ENCODE results near the gene KRTAP4-7. TPM values are rescaled to one million over a fixed set of nuclear protein-coding genes. Genes with fewer than 3 reads are reported as not detected.
"Not testable (repeated sequence)": the region's sequence is repeated elsewhere in the genome, so short reads cannot be mapped to it uniquely, and the experiment has no call there.

The KRTAP4-7 gene
- total RNA-seq, 2 experiments from 2014 or later = not detected

GRCh38 chr17:41073676-41074075 lies 10.3 kb upstream of the KRTAP4-7 start:
- H4K20me1 ChIP-seq (ENCODE audit: insufficient read depth, low read length) = no peaks in the 10 kb centered on the region
- POLR2A ChIA-PET = no interaction called here
- H3K9me3 ChIP-seq (ENCODE audit: low read length) = no peaks in the 10 kb centered on the region
- no peak for DNase-seq (ENCODE audit: low spot score)
- no peaks in the 10 kb centered on the region for H3K4me1 ChIP-seq (ENCODE audit: insufficient read depth, low read length, poor library complexity, severe bottlenecking)
- H3K27ac ChIP-seq (ENCODE audit: low read depth, low read length, poor library complexity, severe bottlenecking) = no peak overlapping the region
- BruUV-seq (replicated peaks) = no TSS peak
- H3K9me2 ChIP-seq (ENCODE audit: insufficient read depth, low read length) = no peaks in the 10 kb centered on the region
- CTCF ChIA-PET (ENCODE audit: unreplicated experiment) = no interaction called here
- no peaks in the 10 kb centered on the region for H3K79me2 ChIP-seq (ENCODE audit: insufficient read depth, low read depth, low read length)
- no peak for TF ChIP-seq CTCF (conservative IDR thresholded peaks at IDR 0.05; ENCODE audit: low read length)
- no peak for TF ChIP-seq EZH2phosphoT487 (IDR thresholded peaks at IDR 0.05; ENCODE audit: borderline replicate concordance, low read depth, low read length)
- no peak overlapping the region for H3K4me3 ChIP-seq (ENCODE audit: low read depth, low read length, poor library complexity, severe bottlenecking)
- H3K4me2 ChIP-seq (ENCODE audit: low read length) = no peak overlapping the region
- intact Hi-C loops (cut with micrococcal nuclease; ENCODE audit: unreplicated experiment) = no loop called here
- no peaks in the 10 kb centered on the region for H3K36me3 ChIP-seq (ENCODE audit: insufficient read depth, low read length)
- no peak overlapping the region for H2AFZ ChIP-seq (ENCODE audit: low read length)

- no peaks in the 10 kb centered on the region for H3K9me3 ChIP-seq (ENCODE audit: low read length)
- H3K36me3 ChIP-seq (ENCODE audit: insufficient read depth, low read length) = no peaks in the 10 kb centered on the region
- H3K4me2 ChIP-seq (ENCODE audit: low read length) = no peak overlapping the region
- H4K20me1 ChIP-seq (ENCODE audit: insufficient read depth, low read length) = no peaks in the 10 kb centered on the region
- H3K79me2 ChIP-seq (ENCODE audit: insufficient read depth, low read depth, low read length) = no peaks in the 10 kb centered on the region
- no peaks in the 10 kb centered on the region for H3K4me1 ChIP-seq (ENCODE audit: insufficient read depth, low read length, poor library complexity, severe bottlenecking)
- ChIA-PET CTCF (ENCODE audit: unreplicated experiment) (no interaction called here), POLR2A (no interaction called here)
- H3K27ac ChIP-seq (ENCODE audit: low read depth, low read length, poor library complexity, severe bottlenecking) = no peak overlapping the region
- BruUV-seq (replicated peaks) = no TSS peak
- no peak for DNase-seq (ENCODE audit: low spot score)
- intact Hi-C loops (cut with micrococcal nuclease; ENCODE audit: unreplicated experiment) = no loop called here
- H3K9me2 ChIP-seq (ENCODE audit: insufficient read depth, low read length) = no peaks in the 10 kb centered on the region
- no peak overlapping the region for H2AFZ ChIP-seq (ENCODE audit: low read length)
- TF ChIP-seq CTCF (conservative IDR thresholded peaks at IDR 0.05; ENCODE audit: low read length) = no peak
- TF ChIP-seq EZH2phosphoT487 (IDR thresholded peaks at IDR 0.05; ENCODE audit: borderline replicate concordance, low read depth, low read length) = no peak
- H3K4me3 ChIP-seq (ENCODE audit: low read depth, low read length, poor library complexity, severe bottlenecking) = no peak overlapping the region
These were observed 7.2 kb upstream of the KRTAP4-7 start for GRCh38 chr17:41076788-41077187.

- Histone ChIP-seq H3K4me3 (ENCODE audit: low read depth, low read length, poor library complexity, severe bottlenecking) (no peak overlapping the region), H2AFZ (ENCODE audit: low read length) (no peak overlapping the region), H3K79me2 (ENCODE audit: insufficient read depth, low read depth, low read length) (no peaks in the 10 kb centered on the region), H3K9me2 (ENCODE audit: insufficient read depth, low read length) (no peaks in the 10 kb centered on the region), H3K36me3 (ENCODE audit: insufficient read depth, low read length) (no peaks in the 10 kb centered on the region), H3K27ac (ENCODE audit: low read depth, low read length, poor library complexity, severe bottlenecking) (no peak overlapping the region), H3K4me2 (ENCODE audit: low read length) (no peak overlapping the region), H4K20me1 (ENCODE audit: insufficient read depth, low read length) (no peaks in the 10 kb centered on the region), H3K9me3 (ENCODE audit: low read length) (no peaks in the 10 kb centered on the region), H3K4me1 (ENCODE audit: insufficient read depth, low read length, poor library complexity, severe bottlenecking) (no peaks in the 10 kb centered on the region)
- ChIA-PET CTCF (ENCODE audit: unreplicated experiment) (no interaction called here), POLR2A (no interaction called here)
- BruUV-seq (replicated peaks) = no TSS peak
- intact Hi-C loops (cut with micrococcal nuclease; ENCODE audit: unreplicated experiment) = no loop called here
- DNase-seq (ENCODE audit: low spot score) = no peak
- no peak for TF ChIP-seq EZH2phosphoT487 (IDR thresholded peaks at IDR 0.05; ENCODE audit: borderline replicate concordance, low read depth, low read length)
- no peak for TF ChIP-seq CTCF (conservative IDR thresholded peaks at IDR 0.05; ENCODE audit: low read length)
These were observed 1.3 kb upstream of the KRTAP4-7 start for GRCh38 chr17:41082626-41083025.

GRCh38 chr17:41083427-41083826 lies 523 bp upstream of the KRTAP4-7 start:
- H3K27ac ChIP-seq (ENCODE audit: low read depth, low read length, poor library complexity, severe bottlenecking); H3K36me3 ChIP-seq (ENCODE audit: insufficient read depth, low read length); H3K9me2 ChIP-seq (ENCODE audit: insufficient read depth, low read length); POLR2A ChIA-PET; H3K4me2 ChIP-seq (ENCODE audit: low read length); intact Hi-C loops (cut with micrococcal nuclease; ENCODE audit: unreplicated experiment); H3K4me1 ChIP-seq (ENCODE audit: insufficient read depth, low read length, poor library complexity, severe bottlenecking); H2AFZ ChIP-seq (ENCODE audit: low read length); H3K4me3 ChIP-seq (ENCODE audit: low read depth, low read length, poor library complexity, severe bottlenecking); CTCF ChIA-PET (ENCODE audit: unreplicated experiment); H3K79me2 ChIP-seq (ENCODE audit: insufficient read depth, low read depth, low read length); DNase-seq (ENCODE audit: low spot score); H4K20me1 ChIP-seq (ENCODE audit: insufficient read depth, low read length); BruUV-seq (replicated peaks); H3K9me3 ChIP-seq (ENCODE audit: low read length): not testable (repeated sequence)

All from OCI-LY7 (cell line).